ENCODE data around the gene MED12L. TPM values are rescaled to one million over a fixed set of nuclear protein-coding genes. Genes with fewer than 3 reads are reported as not detected.
"Not testable (repeated sequence)": the region's sequence is repeated elsewhere in the genome, so short reads cannot be mapped to it uniquely, and the experiment has no call there.

MED12L gene
- total RNA-seq, 1 experiment from 2014 or later: 0.29 TPM

- DNase-seq (ENCODE audit: low read depth in 1 of 2, low spot score in 2 of 2): no peak
- no peak overlapping the region for H3K27ac ChIP-seq
- peaks cover 6% of the 10 kb centered on the region; the same call in 1 of the 2 replicates for H3K4me1 ChIP-seq (replicated peaks)
- H3K27me3 ChIP-seq (replicated peaks): no peaks in the 10 kb centered on the region
- no peak overlapping the region for H3K4me3 ChIP-seq
- no peaks in the 10 kb centered on the region for H3K36me3 ChIP-seq
- no peaks in the 10 kb centered on the region for H3K9me3 ChIP-seq (replicated peaks)
These were observed 297.6 kb downstream of the MED12L start for GRCh38 chr3:151383111-151383510.

GRCh38 chr3:151383956-151384355 lies 298.5 kb downstream of the MED12L start:
- H3K4me3 ChIP-seq: no peak overlapping the region
- H3K4me1 ChIP-seq (replicated peaks): peaks cover 6% of the 10 kb centered on the region; the same call in 1 of the 2 replicates
- H3K27ac ChIP-seq: no peak overlapping the region
- H3K27me3 ChIP-seq (replicated peaks): no peaks in the 10 kb centered on the region
- H3K36me3 ChIP-seq: no peaks in the 10 kb centered on the region
- no peaks in the 10 kb centered on the region for H3K9me3 ChIP-seq (replicated peaks)
- DNase-seq (ENCODE audit: low read depth in 1 of 2, low spot score in 2 of 2): no peak

DNA sequence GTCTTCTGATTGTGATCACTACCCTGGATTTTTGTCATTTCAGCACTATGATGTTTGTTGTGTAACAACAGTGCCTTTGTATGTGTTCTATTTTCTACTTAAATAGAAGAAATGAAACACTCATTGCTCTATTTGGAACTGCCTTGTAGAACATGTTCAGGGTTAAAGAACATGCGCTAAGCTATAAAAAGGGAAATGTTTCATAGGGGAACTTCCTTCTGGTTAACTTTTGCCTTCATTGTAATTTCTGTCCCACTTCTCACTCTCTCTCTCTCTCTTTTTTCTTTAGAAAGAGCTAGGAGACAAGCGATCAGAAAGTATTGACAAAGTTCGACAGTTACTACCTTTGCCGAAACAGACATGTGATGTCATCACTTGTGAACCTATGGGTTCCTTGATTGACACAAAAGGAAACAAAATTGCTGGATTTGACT lies 299.3 kb downstream of the MED12L start, which contains the start of gene P2RY12:
TSS of gene P2RY12 (minus strand) at position 13 of the 434 bp plus-strand sequence. CDS start 45,908 bp downstream, outside the sequence.
- no peaks in the 10 kb centered on the region for H3K9me3 ChIP-seq (replicated peaks)
- no peak within 1 kb of the TSS for H3K4me3 ChIP-seq
- no peaks in the 10 kb centered on the region for H3K36me3 ChIP-seq
- H3K27me3 ChIP-seq (replicated peaks): no peaks in the 10 kb centered on the region
- no peak within 1 kb of the TSS for H3K27ac ChIP-seq
- H3K4me1 ChIP-seq (replicated peaks): peaks cover 6% of the 10 kb centered on the region; the same call in 1 of the 2 replicates
- no peak for DNase-seq (ENCODE audit: low read depth in 1 of 2, low spot score in 2 of 2)

DNA sequence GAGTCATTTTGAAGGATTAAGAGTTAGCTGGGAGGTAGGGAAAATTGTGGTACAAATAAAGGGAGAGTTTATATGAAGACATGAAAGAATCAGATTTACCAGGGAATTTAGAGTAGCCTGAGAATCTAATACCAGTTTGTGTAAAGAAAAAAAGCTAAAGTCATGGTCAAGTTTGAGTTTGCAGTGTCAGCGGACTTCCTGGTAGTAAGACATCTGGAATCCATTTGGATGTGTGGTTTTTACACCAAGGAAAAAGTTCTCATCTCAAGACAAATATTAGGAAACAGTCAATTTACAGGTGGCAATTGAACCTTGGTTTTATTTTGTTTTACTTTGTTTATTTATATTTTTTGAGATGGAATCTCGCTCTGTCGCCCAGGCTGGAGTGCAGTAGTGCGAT lies 300.6 kb downstream of the MED12L start:
- Histone ChIP-seq H3K9me3 (replicated peaks) (no peaks in the 10 kb centered on the region), H3K36me3 (no peaks in the 10 kb centered on the region), H3K4me3 (no peak overlapping the region), H3K27me3 (replicated peaks) (no peaks in the 10 kb centered on the region), H3K27ac (no peak overlapping the region), H3K4me1 (replicated peaks) (peaks cover 6% of the 10 kb centered on the region; the same call in 1 of the 2 replicates)
- DNase-seq (ENCODE audit: low read depth in 1 of 2, low spot score in 2 of 2): peak in 1 of 2 experiments; percentile 38

GRCh38 chr3:151387432-151387831 lies 302.0 kb downstream of the MED12L start:
- DNase-seq (ENCODE audit: low read depth in 1 of 2, low spot score in 2 of 2): no peak
- no peaks in the 10 kb centered on the region for H3K27me3 ChIP-seq (replicated peaks)
- H3K9me3 ChIP-seq (replicated peaks): no peaks in the 10 kb centered on the region
- peaks cover 9% of the 10 kb centered on the region for H3K4me1 ChIP-seq (replicated peaks)
- H3K27ac ChIP-seq: no peak overlapping the region
- H3K4me3 ChIP-seq: no peak overlapping the region
- H3K36me3 ChIP-seq: no peaks in the 10 kb centered on the region

DNA sequence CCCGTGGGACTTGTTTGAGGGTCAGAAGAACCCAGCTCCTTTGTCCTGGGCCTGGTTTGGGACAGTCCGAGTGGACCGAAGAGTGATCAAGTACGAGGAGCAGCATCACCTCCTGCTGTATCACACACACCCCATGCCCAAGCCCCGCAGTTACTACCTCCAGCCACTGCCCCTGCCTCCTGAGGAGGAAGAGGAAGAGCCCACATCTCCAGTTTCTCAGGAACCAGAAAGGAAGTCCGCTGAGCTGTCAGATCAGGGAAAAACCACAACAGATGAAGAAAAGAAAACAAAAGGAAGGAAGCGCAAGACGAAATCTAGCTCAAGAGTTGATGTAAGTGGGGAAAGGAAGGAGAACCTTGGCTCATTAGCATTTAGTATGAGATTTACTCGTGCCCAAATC lies 302.4 kb downstream of the MED12L start:
- Histone ChIP-seq H3K27ac (no peak overlapping the region), H3K27me3 (replicated peaks) (no peaks in the 10 kb centered on the region), H3K36me3 (no peaks in the 10 kb centered on the region), H3K4me1 (replicated peaks) (peaks cover 10% of the 10 kb centered on the region), H3K4me3 (no peak overlapping the region), H3K9me3 (replicated peaks) (no peaks in the 10 kb centered on the region)
- no peak for DNase-seq (ENCODE audit: low read depth in 1 of 2, low spot score in 2 of 2)

GRCh38 chr3:151391720-151392119 lies 306.3 kb downstream of the MED12L start:
- no peak for DNase-seq (ENCODE audit: low read depth in 1 of 2, low spot score in 2 of 2)

GRCh38 chr3:151392191-151392590 lies 306.7 kb downstream of the MED12L start:
- not testable (repeated sequence) for DNase-seq (ENCODE audit: low read depth in 1 of 2, low spot score in 2 of 2); H3K4me3 ChIP-seq; H3K27me3 ChIP-seq (replicated peaks); H3K27ac ChIP-seq; H3K9me3 ChIP-seq (replicated peaks); H3K36me3 ChIP-seq
- H3K4me1 ChIP-seq (replicated peaks): peaks cover 28% of the 10 kb centered on the region

More at GRCh38 chr3:151391720-151392119, 306.3 kb downstream of the MED12L start:
- Histone ChIP-seq H3K4me3 (no peak overlapping the region), H3K9me3 (replicated peaks) (no peaks in the 10 kb centered on the region), H3K27ac (no peak overlapping the region), H3K4me1 (replicated peaks) (peaks cover 28% of the 10 kb centered on the region), H3K36me3 (no peaks in the 10 kb centered on the region), H3K27me3 (replicated peaks) (no peaks in the 10 kb centered on the region)

DNA sequence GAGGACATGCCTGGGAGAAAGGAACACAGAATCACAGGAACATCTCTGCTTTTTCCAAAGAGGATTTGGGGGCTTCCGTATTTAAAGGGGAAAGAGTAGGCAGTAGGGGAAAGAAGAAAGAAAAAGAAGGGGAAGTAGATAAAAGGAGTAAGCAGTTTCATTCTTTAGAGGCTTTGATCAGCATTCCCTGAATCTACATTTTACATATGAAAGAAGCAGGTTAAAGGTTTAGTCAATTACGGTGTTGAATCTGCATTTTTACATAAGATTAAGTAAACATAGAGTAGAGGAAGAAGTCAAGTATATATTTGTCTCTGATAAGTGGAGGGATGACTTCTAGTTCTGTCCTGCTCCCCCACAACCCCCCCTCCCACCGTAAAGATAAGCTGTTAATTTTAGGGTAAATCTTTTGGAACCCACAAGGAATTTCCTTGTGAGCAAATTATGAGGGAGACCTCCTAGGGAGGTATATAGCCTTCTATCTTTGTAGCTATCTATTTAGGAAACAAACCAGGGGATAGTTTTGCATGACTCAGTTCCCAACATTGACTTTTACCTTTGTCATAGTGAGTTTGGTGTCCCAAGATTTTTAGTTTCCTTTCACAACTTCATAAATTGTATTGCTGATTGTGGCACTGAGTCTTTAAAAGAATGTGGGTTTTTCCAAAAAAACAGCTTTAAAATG lies 307.8 kb downstream of the MED12L start:
- H3K9me3 ChIP-seq (replicated peaks): no peaks in the 10 kb centered on the region
- no peaks in the 10 kb centered on the region for H3K27me3 ChIP-seq (replicated peaks)
- H3K27ac ChIP-seq: peak overlapping the region; percentile 53
- H3K4me3 ChIP-seq: no peak overlapping the region
- peak in 1 of 2 experiments; percentile 74 for DNase-seq (ENCODE audit: low read depth in 1 of 2, low spot score in 2 of 2)
- peaks cover 28% of the 10 kb centered on the region for H3K4me1 ChIP-seq (replicated peaks)
- no peaks in the 10 kb centered on the region for H3K36me3 ChIP-seq

GRCh38 chr3:151393941-151394340 lies 308.5 kb downstream of the MED12L start:
- Histone ChIP-seq H3K27ac (peak overlapping the region; percentile 53), H3K9me3 (replicated peaks) (no peaks in the 10 kb centered on the region), H3K4me1 (replicated peaks) (peaks cover 28% of the 10 kb centered on the region), H3K27me3 (replicated peaks) (no peaks in the 10 kb centered on the region), H3K4me3 (no peak overlapping the region), H3K36me3 (no peaks in the 10 kb centered on the region)
- no peak for DNase-seq (ENCODE audit: low read depth in 1 of 2, low spot score in 2 of 2)

GRCh38 chr3:151394611-151395010 lies 309.1 kb downstream of the MED12L start:
- DNase-seq (ENCODE audit: low read depth in 1 of 2, low spot score in 2 of 2): no peak
- no peaks in the 10 kb centered on the region for H3K9me3 ChIP-seq (replicated peaks)
- H3K27me3 ChIP-seq (replicated peaks): no peaks in the 10 kb centered on the region
- no peak overlapping the region for H3K4me3 ChIP-seq
- no peak overlapping the region for H3K27ac ChIP-seq
- H3K36me3 ChIP-seq: no peaks in the 10 kb centered on the region
- peaks cover 28% of the 10 kb centered on the region for H3K4me1 ChIP-seq (replicated peaks)

DNA sequence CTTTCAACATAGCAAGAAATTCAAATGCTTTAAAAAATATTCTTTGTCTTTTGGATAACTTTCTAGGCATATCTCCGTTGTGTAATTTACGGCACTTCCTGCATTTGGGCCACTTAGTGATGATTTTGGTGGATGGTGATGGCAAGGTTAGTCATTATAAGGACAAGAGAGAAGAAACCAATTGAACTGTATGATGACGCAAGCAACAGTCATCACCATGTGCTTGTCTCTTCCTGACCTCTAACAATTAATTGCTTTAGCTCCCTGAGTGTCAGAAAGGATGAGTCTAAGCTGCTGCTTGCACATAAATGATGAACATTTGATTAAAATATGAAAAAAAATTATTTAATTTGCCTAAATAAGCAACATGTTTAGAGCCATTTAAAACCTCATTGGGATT lies 310.3 kb downstream of the MED12L start:
- no peaks in the 10 kb centered on the region for H3K27me3 ChIP-seq (replicated peaks)
- no peak overlapping the region for H3K27ac ChIP-seq
- H3K9me3 ChIP-seq (replicated peaks): no peaks in the 10 kb centered on the region
- no peak overlapping the region for H3K4me3 ChIP-seq
- H3K4me1 ChIP-seq (replicated peaks): peaks cover 28% of the 10 kb centered on the region
- H3K36me3 ChIP-seq: no peaks in the 10 kb centered on the region
- peak in 1 of 2 experiments; percentile 16 for DNase-seq (ENCODE audit: low read depth in 1 of 2, low spot score in 2 of 2)

DNA sequence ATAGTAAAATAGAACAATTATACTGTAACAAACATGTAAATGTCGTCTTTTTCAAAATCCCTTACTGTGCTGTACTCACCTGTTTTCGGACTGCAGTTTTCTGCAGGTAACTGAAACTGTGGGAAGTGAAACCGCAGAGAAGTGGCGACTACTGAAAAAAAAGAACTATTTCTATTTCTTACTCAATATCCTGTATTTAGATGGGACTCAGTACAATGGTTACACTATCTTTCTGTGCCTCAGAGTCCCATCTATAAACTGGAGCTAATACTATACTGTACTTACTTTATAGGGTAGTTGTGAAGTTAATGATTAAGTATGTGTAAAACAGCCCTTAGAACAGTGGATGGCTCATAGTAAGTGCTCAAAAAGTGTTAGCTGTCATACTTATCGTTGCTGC lies 313.4 kb downstream of the MED12L start:
- H3K27me3 ChIP-seq (replicated peaks): no peaks in the 10 kb centered on the region
- H3K4me3 ChIP-seq: no peak overlapping the region
- no peaks in the 10 kb centered on the region for H3K36me3 ChIP-seq
- H3K9me3 ChIP-seq (replicated peaks): no peaks in the 10 kb centered on the region
- H3K4me1 ChIP-seq (replicated peaks): peaks cover 28% of the 10 kb centered on the region
- H3K27ac ChIP-seq: no peak overlapping the region
- DNase-seq (ENCODE audit: low read depth in 1 of 2, low spot score in 2 of 2): no peak

DNA sequence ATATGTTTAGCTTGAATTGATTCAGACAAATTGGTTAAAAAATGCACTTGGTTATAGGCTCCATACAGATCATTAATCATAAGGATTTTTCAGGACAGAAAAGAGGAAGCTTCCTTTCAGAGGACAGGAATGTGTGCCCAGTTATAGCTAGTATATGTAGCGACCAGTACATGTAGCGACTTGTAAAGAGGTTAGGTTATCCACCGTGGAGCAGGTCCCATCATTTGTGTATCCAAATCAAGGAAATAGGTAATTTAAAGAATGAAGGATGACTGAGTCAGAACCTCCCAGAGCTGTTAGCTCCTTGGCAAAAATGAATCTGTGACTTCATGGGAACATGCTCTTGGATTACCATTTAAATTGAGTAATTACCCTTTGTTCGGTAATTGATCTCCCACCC lies 314.9 kb downstream of the MED12L start:
- peaks cover 27% of the 10 kb centered on the region for H3K4me1 ChIP-seq (replicated peaks)
- no peak overlapping the region for H3K27ac ChIP-seq
- no peaks in the 10 kb centered on the region for H3K9me3 ChIP-seq (replicated peaks)
- H3K27me3 ChIP-seq (replicated peaks): no peaks in the 10 kb centered on the region
- no peak for DNase-seq (ENCODE audit: low read depth in 1 of 2, low spot score in 2 of 2)
- no peak overlapping the region for H3K4me3 ChIP-seq
- no peaks in the 10 kb centered on the region for H3K36me3 ChIP-seq
